ENCODE measurements around the gene MKS1. TPM values are rescaled to one million over a fixed set of nuclear protein-coding genes. Genes with fewer than 3 reads are reported as not detected.

The MKS1 gene
- total and polyA plus RNA-seq, 2 donors (not counting 3 experiments of a cell fraction or from before 2014, with no cell fraction given): 12.2 to 13.2 TPM

DNA sequence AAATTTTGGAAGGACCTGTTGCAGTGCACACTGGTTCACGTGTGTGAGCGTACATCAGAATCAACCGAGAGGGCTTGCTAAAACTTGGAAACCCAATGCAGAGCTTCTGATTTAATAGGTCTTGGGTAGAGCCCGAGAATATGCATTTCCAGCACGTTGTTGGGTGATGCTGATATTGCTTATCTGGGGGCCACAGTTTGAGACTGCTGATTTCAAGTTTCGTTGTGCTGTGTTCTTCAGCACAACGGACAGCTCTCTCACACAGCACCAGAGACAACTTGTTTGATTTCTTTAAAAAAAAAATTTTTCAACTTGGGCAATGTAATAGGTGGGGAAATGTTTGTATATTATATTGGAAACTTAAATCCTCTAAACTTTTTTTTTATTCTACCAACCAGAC is 42.9 kb downstream of the MKS1 start:
- dilution Hi-C loops (cut with MboI; ENCODE audit: extremely low pct_ligation_motif_present, low sequenced_read_pairs) (no loop called here), intact Hi-C loops (cut with micrococcal nuclease) (no loop called here)
- Histone ChIP-seq H3K9ac (replicated peaks; ENCODE audit: extremely low read depth, insufficient read depth, low read length) (no peak overlapping the region), H3K36me3 (ENCODE audit: control insufficient read depth in 2 of 2, extremely low read depth in 1 of 2, insufficient read depth in 2 of 2, low read length in 2 of 2) (no peaks in the 10 kb centered on the region), H3K27me3 (ENCODE audit: control insufficient read depth in 2 of 2, insufficient read depth in 2 of 2, low read length in 2 of 2) (no peaks in the 10 kb centered on the region), H3K4me3 (replicated peaks in 1 of 3; ENCODE audit: insufficient read depth in 1 of 3, low read depth in 1 of 3, low read length in 3 of 3) (no peak overlapping the region), H2AFZ (ENCODE audit: low read depth, low read length) (no peak overlapping the region), H3K27ac (ENCODE audit: insufficient read depth, low read depth, low read length) (no peak overlapping the region), H3K4me1 (ENCODE audit: control insufficient read depth, extremely low read depth, insufficient read depth, low read length) (no peaks in the 10 kb centered on the region), H3K9me1 (replicated peaks; ENCODE audit: control insufficient read depth, extremely low read depth, insufficient read depth, low read length) (no peaks in the 10 kb centered on the region), H3K9me3 (replicated peaks; ENCODE audit: control insufficient read depth, insufficient read depth, low read length) (no peaks in the 10 kb centered on the region), H3K79me2 (ENCODE audit: control insufficient read depth, insufficient read depth, low read length) (no peaks in the 10 kb centered on the region), H4K20me1 (replicated peaks; ENCODE audit: control insufficient read depth, extremely low read depth, insufficient read depth, low read length) (no peaks in the 10 kb centered on the region), H3K4me2 (ENCODE audit: insufficient read depth, low read length) (no peak overlapping the region)
- ChIA-PET POLR2A (no interaction called here), CTCF (interaction anchor here (0.7 to 1.4 kb wide), 2 partner anchors 43 to 933 kb away, joined by 3 to 4 read pairs; partner anchors contain the start of gene MKS1)
- DNase-seq (ENCODE audit: low read depth, low spot score): no peak
- TF ChIP-seq MYC (IDR thresholded peaks at IDR 0.05; ENCODE audit: low read depth, low read length) (no peak), POLR2A (IDR thresholded peaks at IDR 0.05; ENCODE audit: low read depth, low read length) (no peak)
- no peak for FAIRE-seq
- BruUV-seq (replicated peaks): no TSS peak

- H3K4me1 ChIP-seq (ENCODE audit: control insufficient read depth, extremely low read depth, insufficient read depth, low read length): no peaks in the 10 kb centered on the region
- H4K20me1 ChIP-seq (replicated peaks; ENCODE audit: control insufficient read depth, extremely low read depth, insufficient read depth, low read length): no peaks in the 10 kb centered on the region
- DNase-seq (ENCODE audit: low read depth, low spot score) (no peak), FAIRE-seq (no peak)
- no peak overlapping the region for H3K4me3 ChIP-seq (replicated peaks in 1 of 3; ENCODE audit: insufficient read depth in 1 of 3, low read depth in 1 of 3, low read length in 3 of 3)
- no peak for TF ChIP-seq MYC (IDR thresholded peaks at IDR 0.05; ENCODE audit: low read depth, low read length)
- no peak overlapping the region for H3K4me2 ChIP-seq (ENCODE audit: insufficient read depth, low read length)
- POLR2A ChIA-PET: no interaction called here
- H3K9me3 ChIP-seq (replicated peaks; ENCODE audit: control insufficient read depth, insufficient read depth, low read length): no peaks in the 10 kb centered on the region
- CTCF ChIA-PET: interaction anchor here (1.6 kb wide), 1 partner anchor 25 kb away, joined by 3 read pairs; no protein-coding TSS in a partner anchor
- H3K36me3 ChIP-seq (ENCODE audit: control insufficient read depth in 2 of 2, extremely low read depth in 1 of 2, insufficient read depth in 2 of 2, low read length in 2 of 2): no peaks in the 10 kb centered on the region
- intact Hi-C loops (cut with micrococcal nuclease) (no loop called here), dilution Hi-C loops (cut with MboI; ENCODE audit: extremely low pct_ligation_motif_present, low sequenced_read_pairs) (no loop called here)
- H3K27me3 ChIP-seq (ENCODE audit: control insufficient read depth in 2 of 2, insufficient read depth in 2 of 2, low read length in 2 of 2): no peaks in the 10 kb centered on the region
- no TSS peak for BruUV-seq (replicated peaks)
- no peak overlapping the region for H3K9ac ChIP-seq (replicated peaks; ENCODE audit: extremely low read depth, insufficient read depth, low read length)
- H3K79me2 ChIP-seq (ENCODE audit: control insufficient read depth, insufficient read depth, low read length): no peaks in the 10 kb centered on the region
- no peak overlapping the region for H3K27ac ChIP-seq (ENCODE audit: insufficient read depth, low read depth, low read length)
- H2AFZ ChIP-seq (ENCODE audit: low read depth, low read length): no peak overlapping the region
- no peaks in the 10 kb centered on the region for H3K9me1 ChIP-seq (replicated peaks; ENCODE audit: control insufficient read depth, extremely low read depth, insufficient read depth, low read length)
Measured at GRCh38 chr17:58174871-58175270, 44.2 kb downstream of the MKS1 start.
